Activated CD8-positive, alpha-beta memory T cell treated with anti-CD3 and anti-CD28 coated beads, Interleukin-2, amount 50 U/mL, for 24 hours (primary cell): Measurements from ENCODE around the gene HEYL.
"Not testable (repeated sequence)": the region's sequence is repeated elsewhere in the genome, so short reads cannot be mapped to it uniquely, and the experiment has no call there.

Experiments
- DNase-seq: peaks from one replicate; pipeline ENCODE4 v3.0.0-alpha.2; 2020; ENCODE audit errors: extremely low read depth

The HEYL gene

GRCh38 chr1:39603677-39604076 lies 35.8 kb downstream of the HEYL start:
- DNase-seq, result not testable (repeated sequence)

DNA sequence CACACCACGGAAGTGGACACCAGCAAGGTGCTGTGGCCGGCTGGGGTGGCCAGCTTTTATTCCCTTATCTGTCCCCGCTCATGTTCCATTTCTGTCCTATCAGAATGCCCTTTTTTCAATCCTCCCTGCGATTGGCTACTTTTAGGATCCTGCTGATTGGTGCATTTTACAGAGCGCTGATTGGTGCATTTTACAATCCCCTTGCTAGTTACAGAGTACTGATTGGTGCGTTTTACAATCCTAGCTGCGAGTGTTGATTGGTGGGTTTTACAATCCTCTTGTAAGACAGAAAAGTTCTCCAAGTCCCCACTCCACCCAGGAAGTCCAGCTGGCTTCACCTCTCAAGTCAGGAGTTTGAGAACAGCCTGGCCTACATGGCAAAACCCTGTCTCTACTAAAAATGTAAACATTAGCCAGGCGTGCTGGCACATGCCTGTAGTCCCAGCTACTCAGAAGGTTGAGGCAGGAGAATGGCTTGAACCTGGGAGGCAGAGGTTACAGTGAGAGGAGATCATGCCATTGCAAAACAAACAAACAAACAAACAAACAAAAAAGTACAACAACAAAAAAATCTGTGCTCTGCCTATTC lies 37.7 kb downstream of the HEYL start:
- not testable (repeated sequence) for DNase-seq

GRCh38 chr1:39596163-39596562 lies 43.3 kb downstream of the HEYL start:
- no peak for DNase-seq

DNA sequence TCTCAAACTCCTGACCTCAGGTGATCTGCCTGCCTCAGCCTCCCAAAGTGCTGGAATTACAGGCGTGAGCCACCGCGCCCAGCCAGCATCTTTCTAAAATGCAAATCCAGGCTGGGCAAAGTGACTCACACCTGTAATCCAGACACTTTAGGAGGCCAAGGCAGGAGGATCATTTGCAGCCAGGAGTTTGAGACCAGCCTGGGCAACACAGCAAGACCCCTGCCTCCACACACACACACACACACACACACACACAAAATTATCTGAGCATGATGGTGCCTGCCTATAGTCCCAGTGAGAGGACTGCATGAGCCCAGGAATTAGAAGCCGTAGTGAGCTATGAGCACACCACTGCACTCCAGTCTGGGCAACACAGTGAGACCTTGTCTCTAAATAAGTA lies 46.1 kb downstream of the HEYL start:
- DNase-seq, result no peak

DNA sequence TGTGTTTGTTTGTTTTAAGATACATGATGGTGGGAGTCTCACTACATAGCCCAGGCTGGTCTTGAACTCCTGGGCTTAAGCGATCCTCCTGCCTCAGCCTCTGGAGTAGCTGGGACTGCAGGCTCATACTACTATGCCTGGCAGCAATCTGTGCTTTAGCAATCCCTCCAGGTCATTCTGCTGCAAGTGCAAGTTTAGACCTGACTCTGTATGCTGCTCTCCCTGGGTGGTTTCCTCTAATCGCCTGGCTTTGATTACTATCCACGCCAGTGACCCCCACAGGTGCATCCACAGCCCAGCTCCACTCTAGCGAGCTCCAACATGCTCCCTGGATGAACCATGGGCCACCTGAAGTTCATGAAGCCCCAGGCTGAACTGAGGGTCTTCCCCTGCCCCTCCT lies 47.4 kb downstream of the HEYL start:
- no peak for DNase-seq

DNA sequence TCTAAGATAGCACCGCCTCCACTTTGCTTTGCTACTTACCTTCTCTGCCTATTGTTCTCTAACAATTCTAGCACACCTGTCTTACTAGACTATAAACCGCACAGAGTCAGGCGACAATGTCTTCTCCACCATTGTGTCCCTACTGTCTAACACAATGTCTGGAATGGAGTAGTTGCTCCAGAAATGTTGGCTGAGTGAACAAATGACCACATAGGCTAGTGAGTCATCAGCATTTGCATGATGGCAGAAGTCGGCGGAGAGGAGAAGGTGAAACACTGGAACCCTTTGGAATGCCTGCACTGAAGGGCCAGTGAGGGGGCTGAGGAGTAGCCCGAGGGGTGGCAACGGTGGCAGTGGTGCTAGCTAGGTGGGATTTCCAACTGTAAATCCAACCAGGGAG lies 48.9 kb downstream of the HEYL start:
- no peak for DNase-seq

- DNase-seq, result no peak
Measured at GRCh38 chr1:39585933-39586332, 53.5 kb downstream of the HEYL start.

- DNase-seq, result no peak
Measured at GRCh38 chr1:39576016-39576657, 63.3 kb downstream of the HEYL start.

GRCh38 chr1:39575191-39576015 lies 64.0 kb downstream of the HEYL start:
- no peak for DNase-seq

- DNase-seq, result no peak
Measured at GRCh38 chr1:39574646-39575045, 64.8 kb downstream of the HEYL start.
